H9 (cell line): ENCODE data around the gene BCO1. TPM values are rescaled to one million over a fixed set of nuclear protein-coding genes. Genes with fewer than 3 reads are reported as not detected.

Experiments
- DNase-seq: peaks from one replicate; pipeline ENCODE4 v3.0.0-alpha.2; 2017
- H2AFZ ChIP-seq: one replicate; pipeline ENCODE4 v1.6.1; 2013; ENCODE audit warnings: mild to moderate bottlenecking, low read length, control low read depth, moderate library complexity
- H2AK5ac ChIP-seq: 2 replicates; pipeline ENCODE4 v1.6.1; 2013; ENCODE audit warnings: low read length, control low read depth, mixed read lengths; ENCODE audit not compliant: insufficient read length
- H2BK120ac ChIP-seq: one replicate; pipeline ENCODE4 v1.6.1; 2013; ENCODE audit warnings: low read depth, mild to moderate bottlenecking, low read length, control low read depth, inconsistent platforms; ENCODE audit not compliant: poor library complexity, severe bottlenecking
- H2BK12ac ChIP-seq: 2 replicates; pipeline ENCODE4 v1.6.1; 2013; ENCODE audit warnings: low read length, control low read depth, mixed read lengths, low read depth; ENCODE audit not compliant: insufficient read length
- H2BK15ac ChIP-seq: 2 replicates; pipeline ENCODE4 v1.6.1; 2013; ENCODE audit warnings: low read depth, low read length, control low read depth
- H2BK20ac ChIP-seq: one replicate; pipeline ENCODE4 v1.6.1; 2013; ENCODE audit warnings: low read depth, mild to moderate bottlenecking, low read length, control low read depth, inconsistent platforms; ENCODE audit not compliant: poor library complexity, severe bottlenecking
- H2BK5ac ChIP-seq: 2 replicates; pipeline ENCODE4 v1.6.1; 2013; ENCODE audit warnings: low read length, control low read depth, mixed read lengths; ENCODE audit not compliant: insufficient read length
- H3K14ac ChIP-seq: 2 replicates; pipeline ENCODE4 v1.6.1; 2013; ENCODE audit warnings: low read length, control low read depth; ENCODE audit not compliant: insufficient read depth
- H3K18ac ChIP-seq: 2 replicates; pipeline ENCODE4 v1.6.1; 2013; ENCODE audit warnings: low read depth, mild to moderate bottlenecking, mixed read lengths, low read length, control low read depth; ENCODE audit not compliant: insufficient read length
- H3K23ac ChIP-seq: 2 replicates; pipeline ENCODE4 v1.6.1; 2013; ENCODE audit warnings: low read length, control low read depth, mixed read lengths, low read depth; ENCODE audit not compliant: insufficient read length
- H3K23me2 ChIP-seq: 2 replicates; pipeline ENCODE4 v1.6.1; 2013; ENCODE audit warnings: low read depth, mild to moderate bottlenecking, mixed read lengths, low read length, control low read depth; ENCODE audit not compliant: insufficient read length, poor library complexity, severe bottlenecking
- H3K27ac ChIP-seq: 2 replicates; pipeline ENCODE4 v1.5.1; 2013; ENCODE audit warnings: low read length, control low read depth, mixed read lengths, low read depth; ENCODE audit not compliant: insufficient read length
- H3K27me3 ChIP-seq: 2 replicates; pipeline ENCODE4 v1.6.1; 2013; ENCODE audit warnings: low read length, control low read depth, inconsistent platforms; ENCODE audit not compliant: insufficient read depth
- H3K4ac ChIP-seq: 2 replicates; pipeline ENCODE4 v1.6.1; 2013; ENCODE audit warnings: low read depth, mild to moderate bottlenecking, control low read depth, inconsistent platforms, low read length, moderate library complexity
- H3K4me1 ChIP-seq: 2 replicates; pipeline ENCODE4 v1.6.1; 2013; ENCODE audit warnings: low read length, control low read depth, inconsistent platforms; ENCODE audit not compliant: insufficient read depth
- H3K4me2 ChIP-seq: 2 replicates; pipeline ENCODE4 v1.6.1; 2013; ENCODE audit warnings: low read length, control low read depth, mixed read lengths; ENCODE audit not compliant: insufficient read length, insufficient read depth
- H3K56ac ChIP-seq: 2 replicates; pipeline ENCODE4 v1.6.1; 2013; ENCODE audit warnings: low read depth, mild to moderate bottlenecking, mixed read lengths, low read length, control low read depth; ENCODE audit not compliant: insufficient read length
- H3K79me1 ChIP-seq: 2 replicates; pipeline ENCODE4 v1.6.1; 2013; ENCODE audit warnings: low read depth, mild to moderate bottlenecking, moderate library complexity, low read length, control low read depth, inconsistent platforms; ENCODE audit not compliant: insufficient read depth, poor library complexity, severe bottlenecking
- H3K79me2 ChIP-seq: 2 replicates; pipeline ENCODE4 v1.6.1; 2013; ENCODE audit warnings: low read length, control low read depth, inconsistent platforms; ENCODE audit not compliant: insufficient read depth
- H3K9ac ChIP-seq: 2 replicates; pipeline ENCODE4 v1.6.1; 2013; ENCODE audit warnings: low read length, control low read depth, mixed read lengths; ENCODE audit not compliant: insufficient read length; ENCODE audit errors: extremely low read depth
- H3K9me3 ChIP-seq: one replicate; pipeline ENCODE4 v1.6.1; 2013; ENCODE audit warnings: low read depth, low read length, inconsistent platforms; ENCODE audit not compliant: control insufficient read depth
- H3T11ph ChIP-seq: one replicate; pipeline ENCODE4 v1.6.1; 2013; ENCODE audit warnings: mild to moderate bottlenecking, low read length, control low read depth, inconsistent platforms
- H4K20me1 ChIP-seq: one replicate; pipeline ENCODE4 v1.6.1; 2013; ENCODE audit not compliant: control insufficient read depth, insufficient read length, insufficient read depth
- H4K5ac ChIP-seq: 2 replicates; pipeline ENCODE4 v1.6.1; 2013; ENCODE audit warnings: low read depth, mild to moderate bottlenecking, mixed read lengths, low read length, control low read depth; ENCODE audit not compliant: insufficient read length
- H4K8ac ChIP-seq: replicated peaks from 2 replicates; pipeline ENCODE4 v1.6.1; 2013; ENCODE audit warnings: low read length, control low read depth, mixed read lengths, low read depth; ENCODE audit not compliant: insufficient read length
- H4K91ac ChIP-seq: 2 replicates; pipeline ENCODE4 v1.6.1; 2013; ENCODE audit warnings: low read depth, mild to moderate bottlenecking, moderate library complexity, mixed read lengths, low read length, control low read depth; ENCODE audit not compliant: insufficient read length
- H3K27ac Mint-ChIP-seq, 3 experiments: 2 replicates in 2 of 3; 3 replicates in 1 of 3; pipeline ENCODE4 v1.8.0; 2020 to 2021; ENCODE audit warnings: mixed read lengths in 3 of 3, mild to moderate bottlenecking in 1 of 3, moderate library complexity in 1 of 3
- H3K27me3 Mint-ChIP-seq: 2 replicates; pipeline ENCODE4 v1.8.0; 2021; ENCODE audit warnings: low read depth, mild to moderate bottlenecking, moderate library complexity, mixed read lengths
- H3K36me3 Mint-ChIP-seq, 3 experiments: 2 replicates in 2 of 3; 3 replicates in 1 of 3; pipeline ENCODE4 v1.8.0; 2020 to 2021; ENCODE audit warnings: low read depth in 3 of 3, mixed read lengths in 3 of 3; ENCODE audit not compliant: insufficient read depth in 1 of 3
- H3K4me1 Mint-ChIP-seq, 2 experiments: 2 replicates each; pipeline ENCODE4 v1.8.0; 2020; ENCODE audit warnings: mixed read lengths in 2 of 2
- H3K4me3 Mint-ChIP-seq, 2 experiments: 2 replicates in 1 of 2; 3 replicates in 1 of 2; pipeline ENCODE4 v1.8.0; 2020 to 2021; ENCODE audit warnings: mild to moderate bottlenecking in 2 of 2, mixed read lengths in 2 of 2, moderate library complexity in 1 of 2
- H3K9me3 Mint-ChIP-seq, 2 experiments: 2 replicates in 1 of 2; 3 replicates in 1 of 2; pipeline ENCODE4 v1.8.0; 2020; ENCODE audit warnings: mild to moderate bottlenecking in 2 of 2, mixed read lengths in 2 of 2, moderate library complexity in 1 of 2
- CTCF ChIP-seq: fragments of 200-600 bp; sonication (generic); conservative IDR thresholded peaks from 3 replicates; pipeline ENCODE4 v1.8.0; 2021; ENCODE audit warnings: antibody characterized with exemption, mild to moderate bottlenecking
- WGBS: extraction: QIAGEN DNeasy Blood & Tissue Kit; methylation state at CpG from one replicate; pipeline ENCODE4 v1.1.7; 2013; ENCODE audit warnings: missing lambda C conversion rate, low lambda C conversion rate, mixed read lengths; ENCODE audit not compliant: insufficient read length; ENCODE audit errors: extremely low coverage; 5-methylcytosine and 5-hydroxymethylcytosine counted together
- total RNA-seq: library from RNA; stranded (reverse); gene quantifications from 2 replicates; pipeline ENCODE4 v1.2.1, GENCODE V29; 2021

BCO1 gene
- total RNA-seq, 1 experiment from 2014 or later = not detected

- Histone ChIP-seq H4K20me1 (no peaks in the 10 kb centered on the region), H2BK120ac (no peak overlapping the region), H3K18ac (no peak overlapping the region), H3K79me1 (no peaks in the 10 kb centered on the region), H2BK20ac (no peak overlapping the region), H3K27ac (no peak overlapping the region), H3K4me2 (no peak overlapping the region), H2BK15ac (no peak overlapping the region), H3K23me2 (no peaks in the 10 kb centered on the region), H3K4ac (no peak overlapping the region), H3K14ac (no peak overlapping the region), H4K8ac (no peak overlapping the region), H3K9ac (no peak overlapping the region), H2AK5ac (no peak overlapping the region), H3K56ac (no peak overlapping the region), H3K79me2 (no peaks in the 10 kb centered on the region), H3K4me1 (no peaks in the 10 kb centered on the region), H3K9me3 (no peaks in the 10 kb centered on the region), H2BK5ac (no peak overlapping the region), H3K23ac (no peak overlapping the region), H3K27me3 (no peaks in the 10 kb centered on the region), H2BK12ac (no peak overlapping the region), H4K91ac (no peak overlapping the region), H4K5ac (no peak overlapping the region), H2AFZ (no peak overlapping the region), H3T11ph (no peak overlapping the region)
- Mint-ChIP-seq H3K4me3 (no peak overlapping the region), H3K27me3 (peaks cover 2% of the 10 kb centered on the region; the same call in 1 of the 2 replicates), H3K27ac (peak overlapping the region in 1 of 3 experiments; percentile 48; a peak in 2 of 7 replicates), H3K36me3 (no peaks in the 10 kb centered on the region; a peak in 1 of 7 replicates), H3K9me3 (no peaks in the 10 kb centered on the region), H3K4me1 (peaks cover 14 to 18% of the 10 kb centered on the region in 2 experiments)
- no CpG with 5 or more reads among the region's 16 CpGs for WGBS
- DNase-seq = no peak
- TF ChIP-seq CTCF = no peak
These were observed 22.4 kb upstream of the BCO1 start for GRCh38 chr16:81216114-81216513.
